GM19238 (cell line): ENCODE data around the gene LMO2.
A peak's percentile ranks its signal among the peaks of the same experiment; 100 is the strongest.

Source experiments
- DNase-seq: peaks from one replicate; pipeline ENCODE4 v3.0.0; 2011; ENCODE audit warnings: low spot score; ENCODE audit not compliant: insufficient read length

The LMO2 gene

DNA sequence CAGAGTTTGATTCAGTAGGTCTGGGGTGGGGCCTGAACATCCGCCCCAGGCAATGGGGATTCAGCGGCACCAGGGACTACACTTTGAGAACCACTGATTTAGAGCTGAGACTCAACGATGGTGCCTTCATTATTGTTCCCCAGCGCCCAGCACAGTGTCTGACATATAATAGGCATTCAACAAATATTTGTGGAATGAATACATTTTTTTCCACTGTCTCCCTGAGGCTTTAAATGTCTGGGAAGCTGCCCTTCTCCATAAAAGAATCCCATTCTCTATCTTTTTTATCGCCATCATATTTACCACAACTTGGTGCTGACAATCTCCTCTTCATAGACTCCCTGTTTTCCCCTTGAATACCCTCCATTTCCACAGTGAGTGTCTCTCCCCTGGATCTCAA, 23.6 kb upstream of the LMO2 start:
- no peak for DNase-seq

DNA sequence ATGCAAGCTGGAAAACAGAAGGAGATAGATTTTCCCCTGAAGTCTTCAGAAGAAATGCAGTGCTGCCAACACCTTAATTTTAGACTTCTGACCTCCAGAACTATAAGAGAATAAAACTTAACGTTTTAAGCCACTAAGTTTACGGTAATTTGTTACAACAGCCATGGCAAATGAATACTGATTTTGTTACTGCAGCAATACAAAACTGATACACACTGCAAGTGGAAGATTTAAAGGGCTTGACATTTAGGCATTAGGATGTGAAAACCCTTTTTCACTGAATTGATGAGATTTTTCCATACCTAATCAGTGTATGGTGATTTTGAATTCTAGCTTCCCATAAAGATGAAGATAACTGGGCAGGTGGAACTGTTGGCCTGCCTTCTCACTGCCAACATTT, 22.1 kb upstream of the LMO2 start:
- DNase-seq, result no peak

DNA sequence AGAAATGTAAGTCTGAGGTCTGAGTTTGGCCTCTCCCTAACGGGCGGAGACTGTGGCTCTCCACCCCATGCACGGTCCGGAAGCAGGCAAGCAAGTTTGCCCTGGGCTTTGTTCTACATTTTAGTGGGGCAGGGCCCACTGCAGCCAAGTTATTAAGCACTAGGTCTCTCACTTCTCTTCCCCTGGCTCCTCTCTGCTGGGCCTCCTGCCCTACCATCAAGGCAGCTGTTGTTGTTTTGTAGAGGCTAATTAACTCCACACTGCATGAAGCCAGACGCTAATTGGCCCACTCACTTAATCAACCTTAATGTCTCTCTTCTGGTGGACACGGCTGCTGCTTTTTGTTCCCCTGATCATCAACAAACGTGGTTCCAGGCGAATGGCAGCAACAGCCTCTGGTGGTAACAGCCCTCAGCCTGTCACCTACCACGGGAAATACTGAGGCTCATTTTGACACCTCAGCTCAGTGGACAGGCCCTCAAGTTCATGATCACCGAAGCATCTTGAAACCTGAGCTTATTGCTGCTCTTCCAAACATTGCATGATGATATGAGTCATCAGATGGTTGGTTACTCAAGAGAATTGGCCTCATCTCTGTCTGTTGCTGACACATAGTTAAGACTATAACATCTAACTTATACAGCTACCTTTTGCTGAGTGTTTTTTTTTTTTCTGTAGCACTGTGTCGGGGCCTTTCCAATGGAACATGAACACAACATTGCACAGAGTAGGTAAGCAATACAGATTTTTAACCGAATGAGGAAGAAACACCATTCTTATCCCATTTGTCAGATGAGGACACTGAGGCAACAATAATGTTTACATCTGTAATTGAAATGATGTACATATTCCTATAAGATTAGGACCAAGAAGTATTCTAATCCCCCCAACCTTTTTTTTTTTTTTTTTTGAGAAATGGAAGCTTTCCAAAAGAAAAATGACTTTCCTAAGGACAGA, 20.8 kb upstream of the LMO2 start:
- DNase-seq, result peak; percentile 35

DNA sequence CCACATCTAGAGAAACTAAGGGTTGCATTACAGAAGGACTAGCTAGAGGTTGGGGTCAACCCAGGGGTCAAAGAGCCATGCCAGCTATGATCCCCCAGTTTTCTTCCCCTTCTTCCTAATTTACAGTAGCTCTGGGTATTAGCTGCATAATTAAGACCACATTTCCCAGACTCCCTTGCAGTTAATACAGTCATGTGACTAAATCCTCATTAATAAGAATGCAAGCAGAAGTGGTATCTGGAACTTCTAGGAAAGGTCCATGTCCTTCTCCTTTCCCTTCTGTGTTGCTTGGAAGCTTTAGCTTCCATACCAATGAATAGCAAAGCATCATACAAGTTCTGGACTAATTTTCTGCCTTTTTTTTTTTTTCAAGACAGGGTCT, 19.1 kb upstream of the LMO2 start:
- DNase-seq, result no peak

DNA sequence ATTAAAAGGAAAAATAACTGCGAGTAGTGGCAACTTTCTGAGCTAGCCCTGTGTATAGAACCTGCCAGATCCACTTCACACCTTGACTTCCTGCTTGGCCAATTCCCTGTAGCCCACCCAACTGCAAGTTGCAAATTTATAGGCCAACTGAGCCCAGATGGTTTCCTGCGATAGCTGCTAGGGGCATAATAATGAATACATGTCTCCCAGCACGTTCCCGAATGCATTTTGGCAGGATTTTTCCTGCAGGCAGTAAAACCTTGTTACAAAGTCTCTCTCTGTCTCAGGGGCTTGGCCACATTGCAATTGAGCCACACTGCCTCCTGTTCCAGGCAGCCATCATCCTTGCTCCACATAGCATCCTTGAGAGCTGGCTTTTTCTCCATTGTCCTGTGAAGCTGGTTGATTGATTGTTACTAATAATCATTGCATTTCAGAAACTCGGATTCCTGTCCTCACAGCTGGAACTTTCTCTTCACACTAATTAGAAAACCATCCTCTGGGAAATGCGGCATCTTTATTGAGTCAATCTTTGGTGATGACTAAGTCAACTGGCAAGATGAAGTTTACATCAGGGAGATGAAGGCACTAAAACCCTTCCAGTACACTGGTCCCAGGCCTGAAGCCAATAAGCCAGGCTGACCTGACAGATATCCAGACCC, 18.6 kb upstream of the LMO2 start:
- DNase-seq, result no peak

DNA sequence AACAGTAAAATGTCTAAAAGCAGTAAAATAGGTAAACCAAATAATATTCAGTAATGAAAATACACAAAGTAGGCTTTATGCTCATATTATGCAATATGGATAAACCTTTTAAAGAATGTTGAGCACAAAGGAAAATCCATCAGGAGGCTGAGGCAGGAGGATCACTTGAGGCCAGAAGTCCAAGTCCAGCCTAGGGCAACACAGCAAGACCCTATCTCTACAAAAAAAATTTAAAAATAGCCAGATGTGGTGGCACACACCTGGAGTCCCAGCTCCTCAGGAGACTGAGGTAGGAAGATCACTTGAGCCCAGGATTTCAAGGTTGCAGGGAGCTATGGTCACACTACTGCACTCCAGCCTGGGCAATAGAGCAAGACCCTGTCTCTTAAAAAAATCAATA, 17.7 kb upstream of the LMO2 start:
- DNase-seq, result no peak

DNA sequence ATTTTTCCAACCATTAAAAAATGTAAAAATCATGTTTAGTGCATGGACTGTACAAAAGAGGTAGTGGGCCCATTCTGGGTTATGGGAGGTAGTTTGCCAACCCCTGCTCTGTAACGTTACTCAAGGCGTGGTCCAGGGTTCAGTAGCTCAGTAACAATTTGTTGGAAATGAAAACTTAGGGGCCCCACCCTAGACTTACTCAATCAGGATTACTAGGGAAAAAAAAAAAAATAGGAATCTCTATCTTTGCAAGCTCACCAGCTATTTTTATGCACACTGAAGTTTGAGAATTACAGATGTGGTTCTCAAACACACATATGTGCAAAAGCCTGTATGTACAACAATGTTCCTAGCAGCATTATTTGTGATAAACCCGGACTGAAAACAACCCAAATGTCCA, 17.3 kb upstream of the LMO2 start:
- DNase-seq, result no peak

DNA sequence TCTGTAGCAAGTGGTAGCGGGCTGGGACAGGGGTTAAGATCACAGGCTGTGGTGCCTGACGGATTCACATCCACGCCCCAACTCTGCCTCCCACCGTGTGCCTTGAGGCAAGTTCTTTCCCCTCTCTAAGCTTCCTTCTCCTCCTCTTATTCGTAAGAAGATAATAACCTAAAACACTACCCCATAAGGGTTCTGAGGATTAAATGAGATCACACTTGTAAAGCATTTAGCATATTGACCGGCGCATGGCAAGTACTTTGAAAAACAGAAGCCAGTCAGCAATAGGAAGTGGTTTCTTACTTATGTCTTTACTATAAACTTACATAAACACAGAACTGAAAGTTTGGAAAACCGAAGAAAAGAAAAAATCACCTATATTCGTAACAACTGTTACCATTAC, 15.5 kb upstream of the LMO2 start:
- DNase-seq, result no peak

DNA sequence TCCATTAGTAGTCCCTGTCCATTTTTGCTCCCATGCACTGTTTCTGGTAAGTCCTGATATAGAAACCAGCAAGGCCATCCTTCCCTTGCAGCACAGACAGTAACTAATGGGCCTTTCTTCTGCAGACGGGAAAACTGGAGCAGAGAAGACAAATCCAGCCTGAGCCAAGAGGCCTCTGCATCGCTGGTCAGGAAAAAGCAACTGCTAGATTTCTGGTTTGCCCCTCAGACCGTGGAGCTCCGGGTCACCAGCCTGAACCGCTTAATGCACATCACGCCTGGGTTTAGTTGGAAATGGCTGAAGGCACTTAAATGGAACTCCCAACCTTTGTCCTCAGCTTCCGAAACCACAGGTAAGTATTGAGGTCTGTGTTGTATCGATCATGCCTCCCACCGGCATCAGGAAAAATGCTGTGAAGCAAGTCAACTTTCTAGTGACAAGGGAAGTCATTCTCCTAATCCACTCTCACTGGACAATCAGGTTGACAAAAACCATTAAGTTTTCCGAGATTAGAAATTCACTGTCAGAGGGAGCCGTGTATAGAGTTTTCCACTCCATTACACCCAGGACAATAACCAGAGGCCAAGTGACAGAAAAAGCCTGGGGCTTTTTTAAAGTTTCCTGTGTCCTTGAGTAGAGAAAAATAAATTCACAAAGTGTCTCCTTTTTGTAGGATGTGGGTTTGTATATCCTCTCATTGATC, 14.8 kb upstream of the LMO2 start:
- no peak for DNase-seq

DNA sequence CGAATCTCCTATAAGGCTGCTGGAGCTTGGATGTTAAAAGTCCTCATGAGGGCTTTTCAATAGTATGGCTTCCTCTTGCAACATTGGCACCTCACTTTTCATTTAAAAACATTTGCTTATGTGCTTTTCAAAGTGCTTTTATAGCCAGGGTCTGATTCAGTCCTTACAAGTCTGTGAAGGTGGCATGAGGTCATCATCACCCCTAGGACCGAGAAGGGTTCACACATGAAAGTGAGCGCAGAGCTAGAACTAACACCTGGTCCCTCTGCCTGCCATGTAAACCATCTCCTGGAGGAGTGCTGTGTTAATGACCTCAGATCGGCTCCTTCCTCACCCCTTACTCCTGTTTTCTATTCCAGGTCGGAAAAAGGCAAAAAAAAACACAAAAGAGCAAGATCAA, 12.2 kb upstream of the LMO2 start:
- no peak for DNase-seq

DNA sequence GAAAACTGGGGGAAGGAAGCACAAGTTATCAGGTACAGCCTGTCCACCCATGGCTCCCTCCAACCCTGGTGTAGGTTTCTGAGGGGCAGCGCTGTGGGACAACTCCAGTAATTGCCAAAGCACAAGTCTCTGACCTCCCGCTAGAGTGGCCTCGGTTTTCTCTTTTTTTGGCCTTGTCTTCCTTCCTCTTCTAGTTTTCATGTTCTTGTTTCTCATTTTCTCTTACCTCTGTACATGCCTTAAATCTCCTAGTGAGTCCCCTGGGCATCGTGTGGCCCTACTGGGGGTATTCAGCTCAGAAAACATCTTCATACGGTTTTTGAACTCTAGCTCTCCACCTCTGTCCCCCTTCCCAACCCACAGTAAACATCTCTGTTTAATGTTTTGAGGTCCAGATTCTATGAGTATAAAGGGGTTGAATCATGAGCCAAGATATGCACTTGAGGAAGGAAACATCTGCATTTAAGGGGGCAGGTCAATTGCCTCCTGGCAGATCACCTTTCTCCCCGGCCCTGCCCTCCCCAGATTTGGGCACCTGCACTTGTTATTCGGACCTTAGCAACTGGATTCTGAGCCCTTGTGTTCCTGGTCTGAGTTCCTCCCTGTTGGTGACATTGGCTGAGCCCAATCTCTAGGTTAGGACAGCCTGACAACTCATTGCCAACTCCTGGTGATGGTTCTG, 8.4 kb upstream of the LMO2 start:
- DNase-seq, result no peak

DNA sequence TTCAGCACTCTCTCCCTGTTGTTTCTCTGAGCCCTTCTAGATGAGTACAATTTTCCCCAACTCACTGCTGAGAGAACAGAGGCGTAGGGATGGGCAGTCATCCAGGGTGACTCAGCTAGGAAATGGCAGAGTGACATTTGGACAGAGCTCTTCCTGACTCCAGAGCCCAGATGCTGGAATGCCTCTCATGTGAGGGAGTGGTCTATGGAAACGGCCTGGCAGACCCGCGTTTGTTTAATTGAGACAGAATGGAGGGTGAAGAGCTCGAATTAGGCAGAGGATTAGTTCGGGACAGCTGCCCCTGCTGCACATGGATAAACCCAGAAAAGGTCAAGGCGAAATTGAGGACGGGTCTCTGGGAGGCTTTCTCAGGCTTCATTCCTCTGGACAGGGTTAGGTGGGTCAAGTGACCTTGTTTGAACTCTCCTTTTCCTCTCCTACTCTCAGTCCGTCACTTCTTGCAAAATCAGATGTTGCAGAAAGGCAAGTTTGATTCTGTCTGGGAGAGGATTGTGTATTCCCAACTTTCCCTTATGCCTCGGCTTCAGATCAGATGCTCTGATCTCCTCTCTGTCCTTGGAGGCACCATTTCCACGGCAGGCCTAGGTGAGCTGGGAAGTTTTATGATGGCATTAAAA, 7.6 kb upstream of the LMO2 start:
- no peak for DNase-seq

DNA sequence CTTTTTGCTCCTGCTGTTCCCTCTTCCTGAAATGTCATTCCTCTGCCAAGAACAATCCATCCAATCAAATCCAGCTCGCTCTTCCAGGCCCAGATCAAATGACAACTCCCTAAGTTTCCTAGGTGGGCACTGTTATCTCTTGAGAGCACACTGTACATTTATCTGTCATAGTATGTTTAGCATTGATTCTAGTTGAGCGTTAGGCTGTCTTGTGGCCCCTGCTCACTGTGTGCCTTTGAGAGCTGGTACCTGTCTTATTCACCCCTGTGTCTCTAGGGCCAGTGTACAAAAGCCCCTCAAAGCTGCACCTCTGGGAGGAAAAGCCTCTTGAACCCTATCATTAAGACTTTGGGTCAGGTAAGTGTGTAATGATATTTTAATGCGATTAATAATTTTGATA, 7.1 kb upstream of the LMO2 start:
- DNase-seq, result no peak

DNA sequence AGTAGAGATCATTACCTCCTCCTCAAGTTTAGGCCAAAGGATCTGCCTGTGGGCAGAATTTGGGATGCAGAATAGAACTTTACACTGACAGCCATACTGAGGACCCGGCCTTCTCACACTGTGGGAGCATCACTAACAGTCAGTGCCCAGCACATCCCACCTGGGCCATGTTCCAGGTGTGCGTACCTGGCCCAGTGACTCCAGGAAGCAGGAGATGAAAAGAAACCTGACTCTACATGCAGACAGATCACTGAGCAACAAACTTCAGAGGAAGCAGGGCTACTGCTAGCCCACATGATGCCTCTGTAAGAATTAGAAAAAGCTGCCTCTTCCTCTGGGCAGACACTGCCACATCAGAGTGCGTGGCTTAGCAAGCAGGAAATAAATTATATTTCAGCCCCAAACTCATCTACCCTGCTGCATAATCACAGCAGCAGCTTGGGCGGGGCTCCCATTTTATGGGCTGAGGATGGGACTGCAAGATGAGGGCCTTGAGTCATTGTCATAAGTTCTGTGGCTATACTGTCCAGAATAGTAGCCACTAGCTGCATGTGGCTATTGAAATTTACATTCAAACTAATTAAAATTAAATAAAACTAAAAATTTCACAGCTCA, 6.0 kb upstream of the LMO2 start:
- DNase-seq, result no peak

DNA sequence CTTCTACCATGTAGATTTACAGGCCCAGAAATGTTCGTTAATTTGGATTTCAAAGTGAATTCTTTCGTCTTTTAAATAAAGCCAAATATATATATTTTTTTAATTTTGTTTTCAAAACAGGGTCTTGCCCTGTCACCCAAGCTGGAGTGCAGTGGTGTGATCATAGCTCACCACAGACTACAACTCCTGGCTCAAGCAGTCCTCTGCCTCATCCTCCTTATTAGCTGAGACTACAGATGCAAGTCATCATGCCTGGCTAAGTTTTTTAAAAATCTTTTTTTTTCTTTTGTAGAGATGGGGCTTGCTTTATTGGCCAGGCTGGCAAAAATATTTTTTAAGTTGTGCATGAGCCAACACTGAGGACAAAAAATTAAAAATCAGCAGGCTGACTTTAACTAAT, 5.0 kb upstream of the LMO2 start:
- no peak for DNase-seq

DNA sequence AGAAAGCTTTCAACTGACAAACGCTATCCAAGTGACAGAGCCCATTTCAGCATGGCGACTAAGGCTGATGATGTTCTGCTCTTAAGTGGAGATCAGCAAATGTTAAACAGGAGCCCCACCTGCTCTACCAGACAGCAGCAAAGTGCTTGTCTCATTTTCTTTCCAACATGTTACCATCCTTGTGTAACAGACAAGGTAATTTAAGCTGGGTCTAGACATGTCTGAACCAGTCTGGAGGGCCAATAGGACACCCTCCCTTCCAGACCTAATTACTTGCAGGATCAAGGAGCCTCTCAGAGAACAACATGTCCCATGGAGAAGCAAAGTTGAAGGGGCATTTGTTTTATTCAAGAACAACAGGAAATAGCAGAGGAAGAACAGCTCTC, 3.9 kb upstream of the LMO2 start:
- DNase-seq, result no peak

DNA sequence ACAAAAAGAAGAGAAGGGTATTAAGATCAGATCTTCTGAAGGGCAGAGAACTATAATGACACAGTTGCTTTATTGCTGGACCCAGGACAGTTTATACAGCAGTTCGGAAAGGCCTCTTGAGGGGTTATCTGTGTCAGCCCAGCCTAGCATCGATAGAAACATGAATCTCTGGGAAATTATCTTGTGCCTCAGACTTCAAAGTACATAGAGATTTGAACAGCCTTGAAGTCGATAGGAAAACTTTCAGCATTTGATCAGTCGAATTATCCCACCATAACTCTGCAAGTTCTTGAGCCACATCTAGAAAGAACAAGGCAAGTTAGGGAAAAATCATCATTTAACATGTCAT, 2.5 kb upstream of the LMO2 start:
- no peak for DNase-seq

DNA sequence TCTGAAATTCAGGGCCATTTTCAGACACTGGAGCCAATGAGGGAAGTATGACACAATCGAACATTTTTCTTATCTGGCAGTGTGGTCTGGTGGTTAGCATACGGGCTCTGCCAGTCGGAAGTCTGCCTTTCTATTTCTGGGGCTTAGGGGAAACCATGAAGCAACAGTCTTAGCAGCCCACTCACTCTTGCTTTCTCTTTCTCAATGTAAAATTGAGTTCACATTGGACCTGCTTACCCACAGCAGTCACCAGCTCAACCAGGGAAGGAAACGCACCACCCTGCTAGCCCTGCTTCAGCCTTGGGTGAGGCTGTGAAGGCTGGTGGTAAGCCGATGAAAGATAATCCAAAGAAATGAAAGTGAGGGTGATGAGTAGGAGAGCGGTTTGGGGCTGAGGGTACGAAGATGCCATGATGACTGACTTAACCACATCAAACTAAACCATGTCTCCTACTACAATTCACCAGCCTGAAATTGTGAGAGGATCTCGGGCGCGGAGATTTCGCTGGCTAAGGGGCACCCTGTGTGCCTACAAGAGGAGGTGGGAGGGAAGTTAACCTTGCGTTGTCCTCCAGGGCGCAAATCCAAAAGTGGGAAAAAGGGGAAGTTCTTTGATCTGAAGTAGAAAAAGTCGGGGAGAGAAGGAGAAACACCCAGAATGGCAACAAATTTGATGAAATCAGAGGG, 2.0 kb upstream of the LMO2 start:
- peak; percentile 51 for DNase-seq

DNA sequence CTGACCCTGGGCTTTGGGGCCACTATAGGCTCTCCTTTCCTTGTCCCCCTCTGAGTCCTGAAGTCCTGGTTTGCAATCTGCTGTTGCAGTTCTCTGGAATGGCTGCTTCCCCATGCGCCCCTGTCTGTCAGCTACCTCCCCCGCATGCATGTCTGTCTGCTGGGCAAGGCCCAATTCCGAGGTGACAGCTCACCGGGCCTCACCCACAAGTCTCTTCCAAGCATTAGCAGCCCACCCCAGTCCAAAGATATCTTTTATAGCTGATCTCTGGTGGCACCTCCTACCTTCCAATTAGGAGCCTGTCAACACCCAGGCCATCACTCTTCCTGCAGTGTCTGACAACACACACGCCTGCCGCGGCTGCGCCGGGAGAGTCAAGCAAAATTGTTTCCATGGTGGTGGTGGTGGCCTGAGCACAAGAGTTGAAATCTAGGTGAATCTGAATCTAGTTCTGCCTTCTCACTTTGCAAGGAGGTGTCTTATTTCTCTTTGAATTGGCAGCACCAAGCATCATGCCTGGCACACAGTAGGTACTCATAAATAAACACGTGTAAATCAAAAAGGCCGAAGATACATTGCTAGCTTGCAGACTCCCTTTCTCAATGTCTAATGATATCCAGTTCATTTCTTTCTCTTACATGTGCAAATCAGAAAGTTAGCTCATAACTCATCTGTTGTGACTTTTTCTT, 1.2 kb upstream of the LMO2 start:
- DNase-seq, result no peak
